CD14-positive monocyte (primary cell): Measurements from ENCODE around the gene TP53BP2. TPM values are rescaled to one million over a fixed set of nuclear protein-coding genes. Genes with fewer than 3 reads are reported as not detected.

Experiments used
- DNase-seq, 3 donors: peaks; one replicate each; pipeline ENCODE4 v3.0.0-alpha.2; 2011 to 2022
- H2AFZ ChIP-seq: 2 replicates; pipeline ENCODE4 v1.6.0; 2012; ENCODE audit warnings: mild to moderate bottlenecking, low read depth, low read length, inconsistent platforms; ENCODE audit not compliant: insufficient read depth, poor library complexity, severe bottlenecking
- H3K27ac ChIP-seq, 2 donors: 1 replicate in 1 of 2; 2 replicates in 1 of 2; pipeline ENCODE4 v1.5.1; 2012 to 2013; ENCODE audit warnings: low read length in 2 of 2, control low read depth in 1 of 2, inconsistent platforms in 1 of 2, low read depth in 1 of 2, mild to moderate bottlenecking in 1 of 2
- H3K27me3 ChIP-seq, 2 donors: one replicate each; pipeline versions ENCODE4 v1.6.0 to v1.6.1; 2011 to 2013; ENCODE audit warnings: low read length in 2 of 2; ENCODE audit not compliant: control insufficient read depth in 2 of 2, insufficient read depth in 2 of 2
- H3K36me3 ChIP-seq, 2 donors: replicated peaks in 1 of 2; 1 replicate in 1 of 2; 2 replicates in 1 of 2; pipeline versions ENCODE4 v1.5.1 to v1.6.1; 2012 to 2013; ENCODE audit warnings: low read length in 2 of 2, control low read depth in 1 of 2, inconsistent platforms in 1 of 2, mild to moderate bottlenecking in 1 of 2; ENCODE audit not compliant: insufficient read depth in 2 of 2, control insufficient read depth in 1 of 2
- H3K4me1 ChIP-seq, 2 donors: 1 replicate in 1 of 2; 2 replicates in 1 of 2; pipeline versions ENCODE4 v1.5.1 to v1.6.1; 2012 to 2013; ENCODE audit warnings: low read length in 2 of 2, control low read depth in 1 of 2, inconsistent platforms in 1 of 2, mild to moderate bottlenecking in 1 of 2, moderate library complexity in 1 of 2; ENCODE audit not compliant: insufficient read depth in 2 of 2, control insufficient read depth in 1 of 2
- H3K4me2 ChIP-seq: replicated peaks from 2 replicates; pipeline ENCODE3; 2012; ENCODE audit warnings: low read length, moderate library complexity, mild to moderate bottlenecking; ENCODE audit not compliant: poor library complexity, severe bottlenecking; ENCODE audit errors: extremely low read depth
- H3K4me3 ChIP-seq, 3 experiments: fragments of 200-600 bp in 1 of 3; sonication (generic) in 1 of 3; replicated peaks in 1 of 3; 1 replicate in 2 of 3; 2 replicates in 1 of 3; pipeline ENCODE4 v1.5.1; 2011 to 2013; ENCODE audit warnings: low read length in 3 of 3, mild to moderate bottlenecking in 3 of 3, control low read depth in 2 of 3, low read depth in 2 of 3, inconsistent platforms in 1 of 3, moderate library complexity in 1 of 3
- H3K79me2 ChIP-seq: 2 replicates; pipeline ENCODE4 v1.6.0; 2012; ENCODE audit warnings: mild to moderate bottlenecking, control low read depth, inconsistent platforms, low read length, moderate library complexity; ENCODE audit not compliant: insufficient read depth
- H3K9ac ChIP-seq: 2 replicates; pipeline ENCODE4 v1.6.0; 2017; ENCODE audit warnings: low read length, mild to moderate bottlenecking; ENCODE audit not compliant: insufficient read depth, poor library complexity, severe bottlenecking
- H3K9me3 ChIP-seq, 2 donors: replicated peaks in 1 of 2; 1 replicate in 1 of 2; 2 replicates in 1 of 2; pipeline versions ENCODE4 v1.5.1 to v1.6.1; 2012 to 2013; ENCODE audit warnings: low read length in 2 of 2, control low read depth in 1 of 2; ENCODE audit not compliant: control insufficient read depth in 1 of 2, insufficient read depth in 1 of 2
- H4K20me1 ChIP-seq: 2 replicates; pipeline ENCODE4 v1.6.0; 2012; ENCODE audit warnings: mild to moderate bottlenecking, low read length, control low read depth, moderate library complexity; ENCODE audit not compliant: insufficient read depth
- H3K27ac Mint-ChIP-seq, 7 donors: one replicate each; pipeline ENCODE4 v1.8.0; 2020; ENCODE audit warnings: mild to moderate bottlenecking in 7 of 7, mixed read lengths in 7 of 7, moderate library complexity in 6 of 7, inconsistent platforms in 2 of 7
- H3K27me3 Mint-ChIP-seq, 3 donors: one replicate each; pipeline ENCODE4 v1.8.0; 2021 to 2022; ENCODE audit warnings: low read depth in 3 of 3, mild to moderate bottlenecking in 3 of 3, mixed read lengths in 3 of 3, moderate library complexity in 3 of 3, inconsistent platforms in 1 of 3
- H3K36me3 Mint-ChIP-seq, 2 donors: one replicate each; pipeline ENCODE4 v1.8.0; 2020; ENCODE audit warnings: mixed read lengths in 2 of 2, inconsistent platforms in 1 of 2, mild to moderate bottlenecking in 1 of 2
- H3K4me1 Mint-ChIP-seq: one replicate; pipeline ENCODE4 v1.8.0; 2020; ENCODE audit warnings: mild to moderate bottlenecking, mixed read lengths
- H3K4me3 Mint-ChIP-seq, 2 donors: one replicate each; pipeline ENCODE4 v1.8.0; 2020; ENCODE audit warnings: mild to moderate bottlenecking in 2 of 2, mixed read lengths in 2 of 2, moderate library complexity in 1 of 2
- H3K9me3 Mint-ChIP-seq, 7 donors: one replicate each; pipeline ENCODE4 v1.8.0; 2020 to 2022; ENCODE audit warnings: mixed read lengths in 7 of 7, mild to moderate bottlenecking in 6 of 7, moderate library complexity in 6 of 7, inconsistent platforms in 2 of 7
- CTCF ChIP-seq: fragments of 200-600 bp; IDR thresholded peaks from one replicate; pipeline ENCODE4 v1.8.0; 2022; ENCODE audit warnings: antibody characterized with exemption, mild to moderate bottlenecking
- WGBS: methylation state at CpG from one replicate; pipeline ENCODE4 v1.1.5; 2013; ENCODE audit warnings: missing lambda C conversion rate; ENCODE audit not compliant: insufficient coverage; 5-methylcytosine and 5-hydroxymethylcytosine counted together
- intact Hi-C, 2 donors: fragments of 100-400 bp; cut with micrococcal nuclease; formaldehyde crosslinking; loops; one replicate each; pipeline versions ENCODE4 v1.15.0 to v1.15.1; 2023
- polyA plus RNA-seq, 3 donors: library from polyadenylated mRNA; depleted of rRNA in 1 of 3; unstranded in 2 of 3; stranded (reverse) in 1 of 3; fragments of 300-500 nt in 2 of 3; fragments of >200 nt in 1 of 3; fragmentation: Illumina TruSeq in 2 of 3; gene quantifications; 1 replicate in 2 of 3; 2 replicates in 1 of 3; pipeline ENCODE4 v1.2.3, GENCODE V29; 2012 to 2021

TP53BP2 gene
- polyA plus RNA-seq, 3 donors, result 5.7 to 19.7 (median 8.8) TPM

- H3K36me3 Mint-ChIP-seq, result peaks cover 75 to 84% of the 10 kb centered on the region in 2 donors
Observed at GRCh38 chr1:223731133-223731770, 114.5 kb downstream of the TP53BP2 start.

More at GRCh38 chr1:223731133-223731770, 114.5 kb downstream of the TP53BP2 start:
- Histone ChIP-seq H3K4me3 (no peak overlapping the region), H4K20me1 (peaks cover 79% of the 10 kb centered on the region), H3K36me3 (peaks cover 47 to 82% of the 10 kb centered on the region in 2 donors), H3K27me3 (no peaks in the 10 kb centered on the region), H3K9me3 (no peaks in the 10 kb centered on the region), H3K4me2 (no peak overlapping the region), H2AFZ (no peak overlapping the region), H3K27ac (peak overlapping the region in 1 of 2 donors; percentile 59), H3K4me1 (peaks cover 15 to 28% of the 10 kb centered on the region in 2 donors), H3K9ac (no peak overlapping the region), H3K79me2 (peaks cover 92% of the 10 kb centered on the region)
- 93% methylated on average over 10 of the region's 13 CpGs for WGBS
- Mint-ChIP-seq H3K9me3 (no peaks in the 10 kb centered on the region), H3K4me3 (no peak overlapping the region), H3K27me3 (peaks cover 0 to 1% (median 1%) of the 10 kb centered on the region in 3 donors), H3K4me1 (peaks cover 40% of the 10 kb centered on the region), H3K27ac (peak overlapping the region; percentile 47 to 90 (median 65))
- DNase-seq, result peak in 1 of 3 donors; percentile 41
- TF ChIP-seq CTCF, result no peak
- intact Hi-C loops, result no loop called here
